Effector CD4-positive, alpha-beta T cell (primary cell): Measurements from ENCODE around the gene FILIP1.
"Not testable (repeated sequence)": the region's sequence is repeated elsewhere in the genome, so short reads cannot be mapped to it uniquely, and the experiment has no call there.

Experiments
- DNase-seq: peaks from one replicate; pipeline ENCODE4 v3.0.0-alpha.2; 2020

FILIP1 gene

GRCh38 chr6:75449630-75450206, 43.9 kb downstream of the FILIP1 start:
- no peak for DNase-seq

GRCh38 chr6:75446241-75446880, 47.2 kb downstream of the FILIP1 start:
- no peak for DNase-seq

GRCh38 chr6:75445738-75446137, 47.9 kb downstream of the FILIP1 start:
- no peak for DNase-seq

GRCh38 chr6:75444899-75445298, 48.7 kb downstream of the FILIP1 start:
- no peak for DNase-seq

- DNase-seq: not testable (repeated sequence)
Measured at GRCh38 chr6:75441883-75442282, 51.7 kb downstream of the FILIP1 start.

GRCh38 chr6:75441479-75441878, 52.1 kb downstream of the FILIP1 start:
- DNase-seq: not testable (repeated sequence)

- no peak for DNase-seq
Measured at GRCh38 chr6:75438442-75439116, 55.0 kb downstream of the FILIP1 start.

- DNase-seq: no peak
Measured at GRCh38 chr6:75438013-75438431, 55.6 kb downstream of the FILIP1 start.

- DNase-seq: no peak
Measured at GRCh38 chr6:75437421-75437891, 56.1 kb downstream of the FILIP1 start.

- no peak for DNase-seq
Measured at GRCh38 chr6:75436869-75437268, 56.7 kb downstream of the FILIP1 start.

GRCh38 chr6:75432809-75433208, 60.8 kb downstream of the FILIP1 start:
- not testable (repeated sequence) for DNase-seq

GRCh38 chr6:75431379-75431778, 62.2 kb downstream of the FILIP1 start:
- no peak for DNase-seq

- no peak for DNase-seq
Measured at GRCh38 chr6:75430631-75431325, 62.8 kb downstream of the FILIP1 start.

- no peak for DNase-seq
Measured at GRCh38 chr6:75429061-75429703, 64.4 kb downstream of the FILIP1 start.

- no peak for DNase-seq
Measured at GRCh38 chr6:75428204-75428603, 65.4 kb downstream of the FILIP1 start.

- no peak for DNase-seq
Measured at GRCh38 chr6:75427329-75427728, 66.3 kb downstream of the FILIP1 start.

GRCh38 chr6:75424618-75425548, 68.7 kb downstream of the FILIP1 start:
- no peak for DNase-seq

- DNase-seq: no peak
Measured at GRCh38 chr6:75423386-75423785, 70.2 kb downstream of the FILIP1 start.

- no peak for DNase-seq
Measured at GRCh38 chr6:75422024-75422639, 71.5 kb downstream of the FILIP1 start.

GRCh38 chr6:75421316-75422023, 72.1 kb downstream of the FILIP1 start:
- no peak for DNase-seq

GRCh38 chr6:75419980-75420379, 73.6 kb downstream of the FILIP1 start:
- no peak for DNase-seq
